ENCODE measurements around the gene ALG14.

Gene ALG14

GRCh38 chr1:95039360-95040031 lies 33.3 kb downstream of the ALG14 start:
- Histone ChIP-seq H3K4me2 (ENCODE audit: low read length) (no peak overlapping the region), H3K79me2 (ENCODE audit: low read length) (no peaks in the 10 kb centered on the region)

DNA sequence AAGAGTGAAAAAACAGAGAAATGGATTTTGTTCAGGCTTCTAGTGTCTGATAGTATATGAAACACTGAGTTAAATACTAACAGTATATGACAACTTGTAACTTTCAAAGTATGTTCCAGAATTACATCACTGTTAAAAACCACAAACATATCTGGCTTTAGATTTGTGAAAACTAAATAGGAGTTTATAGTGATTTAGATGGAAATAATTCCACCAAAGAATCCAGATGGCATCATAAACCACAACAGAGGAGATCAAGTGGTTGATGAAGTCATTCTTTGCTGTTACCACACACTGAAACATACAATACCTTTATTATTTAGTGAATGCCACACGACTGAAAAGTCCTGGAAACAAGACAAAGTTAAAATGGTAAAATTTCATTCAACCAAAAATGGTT lies 37.2 kb downstream of the ALG14 start:
- Histone ChIP-seq H3K36me3 (replicated peaks; ENCODE audit: low read depth, low read length) (no peaks in the 10 kb centered on the region), H3K4me3 (ENCODE audit: low read length) (no peak overlapping the region), H3K4me2 (ENCODE audit: low read length) (no peak overlapping the region), H3K9ac (ENCODE audit: low read length) (no peak overlapping the region), H3K79me2 (ENCODE audit: low read length) (no peaks in the 10 kb centered on the region), H3K9me3 (ENCODE audit: insufficient read depth, low read length) (no peaks in the 10 kb centered on the region), H3K4me1 (ENCODE audit: low read length) (no peaks in the 10 kb centered on the region), H3K27me3 (ENCODE audit: low read depth, low read length) (no peaks in the 10 kb centered on the region), H4K20me1 (ENCODE audit: insufficient read depth, low read length) (no peaks in the 10 kb centered on the region), H2AFZ (ENCODE audit: low read depth, low read length) (no peak overlapping the region), H3K27ac (ENCODE audit: low read length) (no peak overlapping the region)
- TF ChIP-seq CTCF (IDR thresholded peaks at IDR 0.05; ENCODE audit: low read depth, low read length) (no peak), EZH2phosphoT487 (IDR thresholded peaks at IDR 0.05; ENCODE audit: low read depth) (no peak)

More at GRCh38 chr1:95039360-95040031, 33.3 kb downstream of the ALG14 start:
- Histone ChIP-seq H3K9me3 (ENCODE audit: insufficient read depth, low read length) (no peaks in the 10 kb centered on the region), H3K9ac (ENCODE audit: low read length) (no peak overlapping the region), H3K36me3 (replicated peaks; ENCODE audit: low read depth, low read length) (no peaks in the 10 kb centered on the region), H4K20me1 (ENCODE audit: insufficient read depth, low read length) (no peaks in the 10 kb centered on the region), H3K4me1 (ENCODE audit: low read length) (peaks cover 6% of the 10 kb centered on the region; the same call in 1 of the 2 replicates), H3K4me3 (ENCODE audit: low read length) (no peak overlapping the region), H3K27ac (ENCODE audit: low read length) (no peak overlapping the region), H2AFZ (ENCODE audit: low read depth, low read length) (no peak overlapping the region), H3K27me3 (ENCODE audit: low read depth, low read length) (no peaks in the 10 kb centered on the region)
- TF ChIP-seq CTCF (IDR thresholded peaks at IDR 0.05; ENCODE audit: low read depth, low read length) (no peak), EZH2phosphoT487 (IDR thresholded peaks at IDR 0.05; ENCODE audit: low read depth) (no peak)

DNA sequence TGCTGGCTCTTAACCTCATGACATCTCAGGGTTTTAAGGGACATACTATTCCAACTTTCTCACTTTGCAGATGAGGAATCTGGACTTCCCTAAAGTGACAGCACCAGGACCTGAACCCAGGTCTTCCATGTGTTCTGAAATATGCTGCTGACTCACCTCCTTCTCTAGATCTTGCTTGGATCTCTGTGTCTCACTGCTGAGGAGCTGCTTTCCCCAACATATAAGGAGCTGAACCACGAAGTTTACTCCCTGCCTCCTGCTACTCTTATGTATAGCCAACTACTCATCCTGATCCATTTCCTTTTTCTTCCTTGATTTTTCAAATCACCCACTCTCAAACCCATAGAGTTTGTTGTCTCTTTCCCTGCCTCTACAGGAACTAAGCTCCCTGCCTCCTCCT lies 38.2 kb downstream of the ALG14 start:
- Histone ChIP-seq H3K4me1 (ENCODE audit: low read length) (no peaks in the 10 kb centered on the region), H3K27me3 (ENCODE audit: low read depth, low read length) (no peaks in the 10 kb centered on the region), H3K4me2 (ENCODE audit: low read length) (no peak overlapping the region), H4K20me1 (ENCODE audit: insufficient read depth, low read length) (no peaks in the 10 kb centered on the region), H3K27ac (ENCODE audit: low read length) (no peak overlapping the region), H3K79me2 (ENCODE audit: low read length) (no peaks in the 10 kb centered on the region), H2AFZ (ENCODE audit: low read depth, low read length) (no peak overlapping the region), H3K9ac (ENCODE audit: low read length) (no peak overlapping the region), H3K4me3 (ENCODE audit: low read length) (no peak overlapping the region), H3K36me3 (replicated peaks; ENCODE audit: low read depth, low read length) (no peaks in the 10 kb centered on the region), H3K9me3 (ENCODE audit: insufficient read depth, low read length) (no peaks in the 10 kb centered on the region)
- TF ChIP-seq CTCF (IDR thresholded peaks at IDR 0.05; ENCODE audit: low read depth, low read length) (no peak), EZH2phosphoT487 (IDR thresholded peaks at IDR 0.05; ENCODE audit: low read depth) (no peak)

DNA sequence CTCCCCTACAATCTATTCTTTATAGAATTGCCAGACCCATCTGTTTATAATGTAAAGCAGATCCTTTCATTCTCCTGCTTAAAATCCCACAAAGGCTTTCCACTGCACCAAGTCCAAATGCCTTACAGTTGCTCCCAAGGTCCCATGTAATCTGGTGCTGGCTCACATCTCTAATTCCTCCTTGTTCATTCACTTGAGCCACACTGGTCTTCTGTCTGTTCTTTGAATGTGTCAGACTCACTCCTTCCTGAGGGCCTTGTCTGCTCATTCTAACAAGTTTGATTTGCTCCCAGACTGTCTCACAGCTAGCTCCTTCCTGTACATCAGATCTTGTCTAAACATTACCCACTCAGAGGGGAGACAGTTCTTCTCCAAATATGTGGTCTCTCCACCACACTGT lies 38.9 kb downstream of the ALG14 start:
- Histone ChIP-seq H3K36me3 (replicated peaks; ENCODE audit: low read depth, low read length) (no peaks in the 10 kb centered on the region), H3K9me3 (ENCODE audit: insufficient read depth, low read length) (no peaks in the 10 kb centered on the region), H3K4me1 (ENCODE audit: low read length) (no peaks in the 10 kb centered on the region), H3K79me2 (ENCODE audit: low read length) (no peaks in the 10 kb centered on the region), H3K4me3 (ENCODE audit: low read length) (no peak overlapping the region), H3K4me2 (ENCODE audit: low read length) (no peak overlapping the region), H3K9ac (ENCODE audit: low read length) (no peak overlapping the region), H2AFZ (ENCODE audit: low read depth, low read length) (no peak overlapping the region), H3K27me3 (ENCODE audit: low read depth, low read length) (no peaks in the 10 kb centered on the region), H3K27ac (ENCODE audit: low read length) (no peak overlapping the region), H4K20me1 (ENCODE audit: insufficient read depth, low read length) (no peaks in the 10 kb centered on the region)
- TF ChIP-seq CTCF (IDR thresholded peaks at IDR 0.05; ENCODE audit: low read depth, low read length) (no peak), EZH2phosphoT487 (IDR thresholded peaks at IDR 0.05; ENCODE audit: low read depth) (no peak)
